G401.6 (cell line): ENCODE data around the gene ATOSA.

ENCODE experiments used
- FAIRE-seq: peaks from 2 replicates; lab custom pipeline; 2012; peaks lifted over from hg19 to GRCh38; lab: Jason Lieb, UNC

The ATOSA gene, protein sequence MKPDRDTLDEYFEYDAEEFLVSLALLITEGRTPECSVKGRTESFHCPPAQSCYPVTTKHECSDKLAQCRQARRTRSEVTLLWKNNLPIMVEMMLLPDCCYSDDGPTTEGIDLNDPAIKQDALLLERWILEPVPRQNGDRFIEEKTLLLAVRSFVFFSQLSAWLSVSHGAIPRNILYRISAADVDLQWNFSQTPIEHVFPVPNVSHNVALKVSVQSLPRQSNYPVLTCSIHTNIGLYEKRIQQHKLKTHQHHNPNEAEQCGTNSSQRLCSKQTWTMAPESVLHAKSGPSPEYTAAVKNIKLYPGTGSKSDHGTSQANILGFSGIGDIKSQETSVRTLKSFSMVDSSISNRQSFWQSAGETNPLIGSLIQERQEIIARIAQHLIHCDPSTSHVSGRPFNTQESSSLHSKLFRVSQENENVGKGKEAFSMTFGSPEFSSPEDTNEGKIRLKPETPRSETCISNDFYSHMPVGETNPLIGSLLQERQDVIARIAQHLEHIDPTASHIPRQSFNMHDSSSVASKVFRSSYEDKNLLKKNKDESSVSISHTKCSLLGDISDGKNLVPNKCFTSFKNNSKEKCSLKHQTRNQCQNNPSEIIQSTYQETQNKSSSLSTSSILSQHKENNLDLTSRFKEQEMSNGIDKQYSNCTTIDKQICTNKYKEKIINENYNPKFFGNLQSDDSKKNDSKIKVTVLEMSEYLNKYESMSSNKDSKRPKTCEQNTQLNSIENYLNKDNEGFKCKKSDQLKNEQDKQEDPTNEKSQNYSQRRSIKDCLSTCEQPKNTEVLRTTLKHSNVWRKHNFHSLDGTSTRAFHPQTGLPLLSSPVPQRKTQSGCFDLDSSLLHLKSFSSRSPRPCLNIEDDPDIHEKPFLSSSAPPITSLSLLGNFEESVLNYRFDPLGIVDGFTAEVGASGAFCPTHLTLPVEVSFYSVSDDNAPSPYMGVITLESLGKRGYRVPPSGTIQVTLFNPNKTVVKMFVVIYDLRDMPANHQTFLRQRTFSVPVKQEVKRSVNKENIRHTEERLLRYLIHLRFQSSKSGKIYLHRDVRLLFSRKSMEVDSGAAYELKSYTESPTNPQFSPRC

DNA sequence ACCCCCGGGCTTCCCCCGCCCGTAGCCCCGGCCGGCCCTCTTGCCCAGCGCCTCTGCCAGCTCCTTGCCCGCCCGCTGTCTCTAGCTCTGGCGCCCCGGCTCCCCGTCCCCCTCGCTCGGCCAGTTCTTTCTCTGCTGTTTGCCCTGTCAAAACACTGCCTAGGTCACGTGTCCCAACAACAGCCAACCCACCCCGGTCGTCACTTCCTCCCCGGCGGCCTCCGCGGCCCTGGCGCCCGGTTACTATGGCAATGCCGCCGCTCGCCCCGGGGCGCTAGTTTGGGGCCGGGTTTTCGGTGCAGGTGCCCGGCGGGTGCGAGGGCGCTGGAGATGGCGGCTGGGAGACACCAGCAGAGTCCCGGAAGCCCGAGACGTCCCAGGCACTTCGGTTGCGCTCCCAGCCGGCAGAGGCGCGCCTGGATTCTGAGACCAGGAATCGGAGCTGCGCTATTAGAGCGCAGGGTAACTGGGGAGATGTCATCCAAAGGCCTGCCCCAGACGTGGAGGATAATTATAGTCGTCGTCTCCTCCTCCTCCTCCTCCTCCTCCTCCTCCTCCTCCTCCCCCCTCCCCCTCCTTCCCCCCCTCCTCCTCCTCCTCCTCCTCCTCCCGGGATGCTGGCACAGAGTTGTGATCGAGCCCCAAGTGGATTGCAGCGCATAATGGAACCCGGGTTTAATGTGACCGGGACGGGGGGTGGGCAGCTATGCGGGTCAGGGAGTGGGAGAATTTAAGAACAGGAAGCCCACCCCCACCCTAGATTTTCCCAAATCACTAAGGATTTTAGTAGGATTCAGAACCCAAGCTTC lies at the start of gene ATOSA:
Gene ATOSA, minus strand, starts transcription at position 157 of the 809 bp plus-strand sequence. CDS start 1,367 bp downstream, outside the sequence.
- no peak for FAIRE-seq

DNA sequence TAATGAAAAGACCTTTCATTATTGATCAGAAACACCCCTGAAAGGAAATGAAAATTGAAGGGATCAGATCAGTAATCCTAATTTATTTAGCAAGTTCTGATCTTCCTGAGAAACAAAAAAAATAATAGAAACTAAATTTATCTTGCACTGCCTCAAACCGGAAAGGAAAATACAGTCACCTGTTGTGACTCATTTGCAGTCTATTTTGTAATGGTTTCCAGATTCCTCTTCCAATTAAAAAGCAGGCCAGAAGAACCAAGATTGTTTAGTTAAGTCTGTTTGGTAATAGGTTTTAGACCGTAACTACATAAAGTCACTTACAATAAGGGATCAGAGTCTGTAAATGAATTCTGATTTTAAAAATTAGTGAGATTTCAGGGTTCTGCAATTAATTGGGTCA lies 49.7 kb upstream of the ATOSA start:
- no peak for FAIRE-seq

DNA sequence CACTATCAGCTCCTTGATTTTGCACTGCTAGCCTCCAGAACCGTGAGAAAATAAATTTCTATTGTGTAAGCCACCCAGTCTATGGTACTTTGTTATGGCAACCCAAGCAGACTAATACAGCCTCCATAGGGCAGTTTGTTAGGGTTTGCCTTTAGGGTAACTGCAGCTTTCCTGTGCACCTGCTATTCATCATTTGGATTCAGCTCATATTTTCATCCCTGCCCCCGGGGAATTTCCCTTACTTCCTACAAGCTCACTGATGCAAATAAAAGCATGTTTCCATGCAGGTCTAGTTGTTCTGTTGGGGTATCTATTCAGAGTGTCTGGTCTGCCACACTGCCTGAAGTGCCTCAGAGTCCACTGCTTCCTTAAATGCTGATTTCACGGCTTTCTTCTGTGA lies 48.6 kb upstream of the ATOSA start:
- FAIRE-seq: no peak

DNA sequence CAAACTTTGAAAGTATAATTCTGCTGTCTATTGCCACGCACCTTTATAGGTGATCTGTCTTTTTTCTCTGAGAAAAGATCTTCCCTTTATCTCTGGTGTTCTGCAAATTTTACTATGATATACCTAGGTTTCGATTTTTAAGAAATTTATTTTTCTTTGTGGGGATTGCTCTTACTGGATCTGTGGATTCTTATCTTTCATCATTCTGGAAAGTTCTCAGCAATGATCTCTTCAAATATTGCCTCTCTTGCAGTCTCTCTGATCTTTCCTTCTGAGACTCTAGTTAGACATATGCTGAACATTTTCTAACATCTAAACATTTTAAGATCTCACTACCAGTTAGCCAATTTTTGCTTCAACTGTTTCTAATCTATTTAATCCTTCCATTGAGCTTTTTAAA lies 47.0 kb upstream of the ATOSA start:
- FAIRE-seq: no peak

DNA sequence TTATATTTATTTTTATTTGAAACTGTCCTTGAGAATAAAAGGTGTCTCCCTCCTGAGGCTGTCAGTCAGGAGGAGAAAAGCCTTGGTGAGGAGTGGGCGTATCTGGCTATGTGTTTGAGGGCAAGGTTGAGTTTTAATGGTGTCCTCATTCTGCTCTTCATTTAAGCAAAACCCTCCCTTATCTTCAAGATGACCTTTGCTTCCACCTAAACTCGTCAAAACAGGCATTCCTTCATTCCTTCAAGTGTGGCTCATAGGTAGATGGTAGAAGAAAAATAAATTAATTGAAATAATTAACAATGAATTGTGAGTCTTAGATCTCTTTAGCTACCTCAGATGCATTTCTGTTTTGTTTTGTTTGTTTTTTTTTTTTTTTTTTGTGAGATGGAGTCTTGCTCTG lies 39.4 kb upstream of the ATOSA start:
- FAIRE-seq: no peak

DNA sequence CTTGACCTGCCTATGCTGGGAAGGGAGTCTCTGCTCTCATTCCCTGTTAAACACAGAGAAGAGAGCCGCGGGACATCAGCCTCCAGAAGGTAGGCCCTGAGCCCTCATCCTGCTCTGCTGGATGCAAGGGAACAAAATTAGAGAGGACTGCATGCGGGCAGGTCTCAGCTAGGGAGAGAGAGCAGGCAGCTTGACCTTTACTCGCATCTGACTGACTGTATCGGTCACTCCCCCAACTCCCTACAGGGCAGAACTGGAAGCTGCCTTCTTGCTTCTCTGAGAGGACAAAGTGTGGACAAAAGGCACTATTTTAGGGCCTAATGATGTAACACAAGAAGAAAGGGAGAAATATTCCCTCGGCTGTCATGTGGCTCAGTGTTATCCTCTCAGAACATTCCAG lies 38.7 kb upstream of the ATOSA start:
- no peak for FAIRE-seq

DNA sequence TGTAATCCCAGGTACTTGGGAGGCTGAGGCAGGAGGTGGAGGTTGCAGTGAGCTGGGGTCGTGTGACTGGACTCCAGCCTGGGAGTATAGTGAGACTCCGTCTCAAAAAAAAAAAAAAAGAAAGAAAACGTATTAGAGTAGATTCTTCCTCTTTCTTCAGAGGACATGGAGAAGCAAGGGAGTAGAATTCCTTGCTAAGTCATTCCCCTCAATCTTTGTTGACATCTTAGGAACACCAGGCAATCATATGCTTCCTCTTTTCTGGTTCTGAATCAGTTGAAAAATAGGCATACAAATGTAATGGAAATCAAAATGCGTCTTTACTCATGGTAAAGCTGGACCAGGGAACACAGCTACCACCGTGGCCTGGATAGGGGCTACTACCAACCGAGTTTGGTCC lies 38.3 kb upstream of the ATOSA start:
- FAIRE-seq: no peak

DNA sequence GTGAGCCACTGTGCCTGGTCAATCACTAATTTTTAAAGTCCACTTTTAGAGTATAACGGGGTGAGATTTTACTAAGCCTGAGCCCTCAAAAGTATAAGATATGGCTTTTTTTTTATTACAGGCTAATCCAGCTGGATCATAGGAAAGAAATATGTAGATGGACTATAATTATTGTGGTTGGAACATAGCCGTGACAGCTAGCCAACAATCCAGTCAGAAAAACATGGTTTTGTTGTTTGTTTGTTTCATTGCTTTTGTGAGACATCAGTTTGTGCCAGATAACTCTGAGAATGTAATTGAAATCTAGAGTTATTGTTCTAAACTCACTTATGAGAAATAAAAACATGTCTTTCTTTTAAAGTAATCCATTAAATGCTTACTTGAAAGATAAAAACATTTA lies 37.3 kb upstream of the ATOSA start:
- no peak for FAIRE-seq

DNA sequence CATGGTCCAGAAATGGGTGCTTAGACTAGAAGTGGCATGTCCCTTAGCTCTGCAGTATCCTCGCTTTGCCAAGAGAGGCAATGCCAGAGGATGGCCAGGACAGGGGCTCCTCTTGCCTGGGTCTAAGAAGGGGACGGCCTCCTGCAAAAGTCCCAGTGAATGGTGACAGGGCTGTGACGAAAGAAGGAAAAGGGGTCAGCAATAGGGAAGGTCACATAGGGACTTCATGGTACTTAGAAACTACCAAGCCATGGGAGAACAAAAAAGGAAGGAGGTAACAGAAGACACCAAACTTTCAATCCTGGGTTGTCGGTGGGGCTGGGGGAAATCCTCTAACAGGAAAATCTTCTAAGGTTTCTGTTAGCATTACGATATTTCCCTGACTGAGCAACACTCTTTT lies 36.2 kb upstream of the ATOSA start:
- FAIRE-seq: no peak

DNA sequence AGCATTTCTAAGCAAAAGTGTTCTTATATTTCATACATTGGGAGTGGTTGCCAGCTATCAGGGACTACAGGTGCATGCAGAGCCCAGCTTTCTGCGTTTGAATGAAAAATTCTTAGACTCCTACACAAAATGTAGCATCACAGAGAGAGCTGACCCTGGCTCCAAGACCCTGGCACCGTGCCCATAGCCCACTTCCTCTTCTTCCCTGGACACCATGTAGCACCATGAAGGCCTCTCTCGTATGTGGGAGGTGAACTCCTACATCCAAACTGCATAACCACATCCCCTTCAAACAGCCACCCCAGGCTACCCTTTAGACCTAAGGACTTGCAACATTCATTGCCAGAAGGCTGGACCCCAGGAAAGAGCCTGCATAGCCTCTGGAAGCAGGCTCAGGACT lies 35.8 kb upstream of the ATOSA start:
- FAIRE-seq: no peak

DNA sequence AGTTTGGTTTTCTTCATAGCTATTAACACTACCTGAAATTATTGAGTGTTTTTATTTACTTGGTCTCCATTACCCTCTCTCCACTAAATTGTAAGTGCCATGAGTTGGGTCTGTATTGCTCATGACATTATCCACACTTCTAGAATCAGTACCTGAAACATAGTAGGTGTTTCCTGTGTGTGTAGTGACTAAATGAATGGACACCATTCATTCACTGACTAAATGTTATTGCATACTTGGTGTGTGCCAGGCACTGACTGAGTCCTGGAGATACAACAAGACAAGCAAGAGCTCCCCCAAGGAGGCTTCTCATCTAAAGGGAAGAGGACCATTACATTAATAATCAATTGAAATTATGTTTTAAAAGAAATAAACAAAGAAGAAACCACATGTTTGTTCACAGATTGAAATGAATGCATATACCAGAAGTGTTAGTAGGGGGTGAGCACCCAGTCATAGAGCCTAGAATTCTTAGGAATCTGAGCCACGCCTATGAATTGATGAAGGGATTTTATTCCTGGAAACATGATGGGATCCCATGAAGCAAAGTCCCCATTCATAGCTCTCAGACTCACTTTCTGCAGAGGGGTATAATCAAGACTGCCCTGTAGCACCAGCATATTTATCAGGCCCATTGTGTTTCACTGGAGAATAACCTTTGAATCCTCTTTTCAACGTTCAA lies 31.7 kb upstream of the ATOSA start:
- no peak for FAIRE-seq

DNA sequence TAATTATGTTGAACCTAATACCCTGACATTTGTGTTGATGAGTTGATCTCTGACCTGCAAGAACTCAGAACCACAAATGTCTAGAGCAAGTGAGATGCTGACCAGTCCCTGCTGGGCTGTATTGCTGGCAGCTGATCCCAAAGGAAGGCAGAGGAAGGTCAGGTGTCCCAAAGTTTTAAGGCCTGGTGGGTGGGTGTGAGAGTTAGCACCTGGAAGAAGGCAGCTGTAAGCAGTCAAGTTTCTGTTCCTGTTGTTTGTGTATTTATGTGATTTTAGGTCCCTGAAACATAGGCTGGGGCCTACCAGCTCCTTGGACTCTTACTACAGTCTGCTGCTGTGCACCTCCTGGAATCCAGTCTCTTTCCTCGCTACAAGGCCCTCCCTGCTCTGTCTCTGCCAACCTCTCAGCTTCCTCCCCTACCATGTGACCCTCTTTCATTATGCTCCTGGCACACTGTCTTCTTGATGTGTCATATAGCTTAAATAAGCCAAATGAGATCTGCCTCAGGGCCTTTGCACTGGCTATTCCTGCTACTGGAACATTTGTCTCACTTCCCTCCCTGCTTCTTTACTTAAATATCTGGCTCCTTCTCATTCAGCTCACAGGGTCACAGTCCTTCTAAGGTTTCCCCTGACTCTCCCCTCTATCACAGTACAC lies 31.0 kb upstream of the ATOSA start:
- FAIRE-seq: no peak

DNA sequence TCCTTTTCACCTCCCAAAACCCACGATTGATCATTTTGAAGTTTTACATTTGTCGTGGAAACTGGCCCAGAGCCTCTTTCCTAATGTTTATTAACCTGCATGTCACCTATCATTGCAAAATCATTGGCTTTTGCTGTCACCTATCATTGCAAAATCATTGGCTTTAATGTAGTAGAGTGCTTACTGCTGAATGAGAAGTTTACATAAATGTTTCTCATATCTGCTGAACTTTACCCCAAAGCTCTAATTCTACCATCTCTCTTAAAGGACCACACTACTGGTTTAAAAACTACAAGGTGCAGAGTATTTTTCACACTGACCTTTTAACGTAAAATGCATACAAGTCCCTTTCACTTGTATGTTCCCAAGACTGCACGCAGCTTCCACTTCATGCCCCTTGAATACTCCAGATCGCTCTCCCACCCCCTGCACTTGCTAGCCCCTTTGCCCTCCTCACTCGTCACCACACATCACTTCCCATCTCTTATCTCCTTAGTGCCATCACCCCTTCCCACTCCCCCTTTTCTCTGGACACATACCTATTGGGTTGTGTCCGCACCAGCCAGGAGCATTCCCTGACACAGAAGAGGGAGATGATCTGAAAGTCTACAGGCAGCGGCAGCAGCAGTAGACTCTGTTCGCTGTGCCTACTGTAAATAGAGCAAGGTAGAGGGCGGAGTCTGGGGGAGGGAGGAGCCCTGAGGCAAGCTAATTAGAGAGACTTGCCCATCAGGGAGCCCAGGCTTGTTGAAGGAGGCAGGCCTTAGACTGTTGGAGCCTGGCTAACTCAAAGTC lies 30.2 kb upstream of the ATOSA start:
- no peak for FAIRE-seq

DNA sequence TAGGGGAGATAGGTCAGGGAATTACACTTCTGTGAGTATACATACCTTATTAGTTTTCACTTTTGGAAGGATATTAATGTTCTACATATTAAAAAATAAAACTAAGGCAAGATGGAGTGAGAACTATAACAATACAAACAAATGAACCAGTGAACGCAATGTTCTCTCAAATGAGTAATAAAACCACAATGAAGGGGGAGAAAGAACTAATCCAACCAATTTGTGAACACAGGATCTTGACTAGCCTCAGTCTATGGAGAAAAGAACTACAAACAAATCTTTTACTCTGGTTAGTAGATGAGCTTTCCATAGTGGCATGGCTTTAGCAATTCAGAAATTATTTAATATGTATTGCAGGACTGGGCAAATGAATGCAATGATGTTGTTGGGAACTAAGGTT lies 26.9 kb upstream of the ATOSA start:
- no peak for FAIRE-seq

DNA sequence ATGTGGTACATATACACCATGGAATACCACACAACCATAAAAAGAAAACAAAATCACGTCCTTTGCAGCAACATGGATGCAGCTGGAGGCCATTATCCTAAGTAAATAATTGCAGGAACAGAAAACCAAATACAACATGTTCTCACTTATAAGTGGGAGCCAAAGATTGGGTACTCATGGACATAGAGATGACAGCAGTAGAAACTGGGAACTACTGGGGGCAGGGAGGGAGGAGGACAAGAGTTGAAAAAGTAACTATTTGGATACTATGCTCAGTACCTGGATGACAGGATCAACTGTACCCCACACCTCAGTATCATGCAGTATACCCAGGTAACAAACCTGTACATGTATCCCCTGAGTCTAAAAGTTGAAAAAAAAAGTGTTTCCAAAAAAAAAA lies 23.2 kb upstream of the ATOSA start:
- FAIRE-seq: no peak

DNA sequence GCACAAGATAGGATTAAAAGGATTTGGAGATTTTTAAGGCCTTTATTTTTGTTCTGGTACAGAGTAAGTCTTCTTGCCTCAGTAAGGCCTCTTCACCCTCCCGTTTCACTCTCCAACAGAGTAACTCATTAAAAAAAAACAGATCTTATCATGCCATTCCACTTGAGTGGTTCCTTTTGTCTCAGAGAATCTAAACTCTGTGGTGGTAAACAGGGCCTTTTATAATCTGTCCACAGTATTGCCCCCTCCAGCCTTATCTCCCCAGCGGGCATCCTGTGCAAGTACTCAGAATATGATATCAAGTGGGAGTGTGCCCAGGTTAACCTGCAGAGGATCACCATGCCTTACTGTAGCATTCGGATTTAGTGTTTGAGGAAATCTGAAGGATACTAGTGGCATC lies 20.3 kb upstream of the ATOSA start:
- FAIRE-seq: no peak

DNA sequence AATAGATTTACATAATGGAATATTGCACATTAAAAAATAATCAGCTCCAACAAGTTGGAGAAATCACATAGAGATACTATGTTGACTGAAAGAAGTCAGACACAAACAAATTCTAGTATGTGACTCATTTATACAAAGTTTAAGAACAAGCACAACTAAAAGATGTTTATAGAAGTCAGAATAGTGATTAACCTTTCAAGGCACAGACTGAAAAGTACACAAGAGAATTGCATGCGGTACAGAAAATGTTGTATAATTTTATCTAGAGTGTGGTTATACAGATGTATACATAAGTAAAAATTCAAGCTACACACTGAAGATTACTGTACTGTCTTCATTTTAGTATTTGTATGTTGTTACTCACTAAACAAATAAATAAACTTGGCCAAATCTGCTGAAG lies 19.3 kb upstream of the ATOSA start:
- no peak for FAIRE-seq

DNA sequence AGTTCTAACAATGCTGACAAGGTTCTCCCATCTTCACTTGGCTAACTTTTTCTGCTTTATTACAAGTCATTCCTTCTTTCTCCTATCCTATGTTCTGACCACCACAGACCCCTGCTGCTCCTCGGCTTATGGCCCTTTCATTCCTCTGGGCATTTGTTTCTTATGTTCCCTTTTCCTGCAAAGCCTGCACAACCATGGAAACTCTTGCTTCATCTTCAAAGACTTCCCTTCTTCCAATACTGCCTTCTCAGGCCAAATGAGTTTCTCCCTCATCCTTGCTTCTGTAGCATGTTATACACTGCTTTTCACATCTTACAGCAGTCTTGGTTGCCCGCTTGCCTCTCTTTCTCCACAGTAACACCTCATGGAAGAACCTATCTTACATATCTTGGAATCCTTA lies 17.9 kb upstream of the ATOSA start:
- FAIRE-seq: no peak

DNA sequence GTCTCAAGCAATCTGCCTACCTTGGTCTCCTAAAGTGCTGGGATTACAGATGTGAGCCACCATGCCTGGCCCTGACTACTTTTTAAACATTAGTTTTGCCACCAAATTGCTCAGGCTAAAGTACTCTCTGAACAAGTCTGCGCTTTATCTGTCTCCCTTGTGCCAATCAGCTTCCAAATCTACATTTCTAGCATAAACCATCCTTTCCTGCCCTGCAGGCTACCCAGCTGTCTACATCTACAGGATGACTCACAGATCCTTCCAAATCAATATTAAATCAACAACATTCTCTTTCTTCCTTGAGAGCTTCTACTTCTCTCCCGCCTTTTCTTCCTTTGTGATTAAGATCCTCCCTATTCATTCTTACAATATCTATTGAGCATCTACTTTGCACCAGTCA lies 16.0 kb upstream of the ATOSA start:
- FAIRE-seq: no peak

DNA sequence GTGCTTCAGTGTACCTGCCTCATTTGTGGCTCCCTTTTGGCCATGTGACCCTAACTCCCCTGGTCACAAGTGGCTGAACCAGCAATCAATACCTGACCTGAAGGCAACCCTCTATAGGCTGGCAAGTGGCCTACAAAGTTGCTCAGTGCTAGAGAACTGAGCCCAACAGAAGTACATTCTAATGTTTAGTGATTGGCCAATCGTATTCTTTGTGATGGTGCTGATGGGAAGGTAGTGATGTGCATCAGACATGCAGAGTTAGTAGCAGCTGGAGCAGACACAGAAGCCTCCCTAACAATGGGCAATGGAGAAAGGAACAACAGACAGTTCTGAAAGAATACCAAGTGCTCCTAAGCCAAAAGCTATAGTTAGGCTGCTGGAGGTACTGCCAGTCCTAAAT lies 10.4 kb upstream of the ATOSA start:
- no peak for FAIRE-seq
